ENCODE data around the gene WASF2. TPM values are rescaled to one million over a fixed set of nuclear protein-coding genes. Genes with fewer than 3 reads are reported as not detected.
A peak's percentile ranks its signal among the peaks of the same experiment; 100 is the strongest.

Gene WASF2
- total and polyA plus RNA-seq, 2 of the 13 experiments (the other 11 are each of a cell fraction or from before 2014, with no cell fraction given): 10.4 to 27.7 TPM

GRCh38 chr1:27504588-27505419 lies 14.8 kb upstream of the WASF2 start (continued):
- TF ChIP-seq ZSCAN9 (CRISPR knock-in tag; IDR thresholded peaks at IDR 0.05; ENCODE audit: borderline replicate concordance) (peak; percentile 49), NR2F1 (CRISPR knock-in tag; IDR thresholded peaks at IDR 0.05) (peak; percentile 39 to 73; a peak in 3 of 4 replicates), ERF (CRISPR knock-in tag; IDR thresholded peaks at IDR 0.05) (peak; percentile 75), ZNF660 (CRISPR knock-in tag; IDR thresholded peaks at IDR 0.05; ENCODE audit: borderline replicate concordance, low read depth) (no peak), ZXDC (CRISPR knock-in tag; IDR thresholded peaks at IDR 0.05) (no peak), ZNF24 (IDR thresholded peaks at IDR 0.05) (no peak), ZNF839 (CRISPR knock-in tag; IDR thresholded peaks at IDR 0.05; ENCODE audit: borderline replicate concordance) (0 out of 2 replicates have a peak, but pooled peaks have one; percentile 17), KLF11 (CRISPR knock-in tag; IDR thresholded peaks at IDR 0.05) (no peak; the same call in none of the 2 replicates), ZNF337 (CRISPR knock-in tag; IDR thresholded peaks at IDR 0.05; ENCODE audit: borderline replicate concordance, low read depth) (peak; percentile 69; the same call in 1 of the 2 replicates), ZNF501 (CRISPR knock-in tag; IDR thresholded peaks at IDR 0.05) (peak; percentile 56; the same call in 1 of the 2 replicates), ZFX (CRISPR knock-in tag; IDR thresholded peaks at IDR 0.05; ENCODE audit: low read depth) (peak; percentile 85), CERS6 (CRISPR knock-in tag; IDR thresholded peaks at IDR 0.05) (no peak), POGK (CRISPR knock-in tag; conservative IDR thresholded peaks at IDR 0.05) (peak; percentile 89), TAF1 (CRISPR knock-in tag; IDR thresholded peaks at IDR 0.05) (peak; percentile 54; the same call in 1 of the 2 replicates), RBM39 (IDR thresholded peaks at IDR 0.05; ENCODE audit: low read depth, low read length, poor library complexity, severe bottlenecking) (peak; percentile 23), KDM1A (CRISPR knock-in tag; IDR thresholded peaks at IDR 0.05) (peak; percentile 98), BCL6 (CRISPR knock-in tag; IDR thresholded peaks at IDR 0.05) (peak; percentile 55; the same call in 1 of the 2 replicates), ZC3H4 (CRISPR knock-in tag; IDR thresholded peaks at IDR 0.05; ENCODE audit: borderline replicate concordance) (no peak), RAD21 (CRISPR knock-in tag; IDR thresholded peaks at IDR 0.05) (0 out of 2 replicates have a peak, but pooled peaks have one; percentile 15)
